ENCODE measurements around the gene POLR1D.

Gene POLR1D, protein sequence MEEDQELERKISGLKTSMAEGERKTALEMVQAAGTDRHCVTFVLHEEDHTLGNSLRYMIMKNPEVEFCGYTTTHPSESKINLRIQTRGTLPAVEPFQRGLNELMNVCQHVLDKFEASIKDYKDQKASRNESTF

DNA sequence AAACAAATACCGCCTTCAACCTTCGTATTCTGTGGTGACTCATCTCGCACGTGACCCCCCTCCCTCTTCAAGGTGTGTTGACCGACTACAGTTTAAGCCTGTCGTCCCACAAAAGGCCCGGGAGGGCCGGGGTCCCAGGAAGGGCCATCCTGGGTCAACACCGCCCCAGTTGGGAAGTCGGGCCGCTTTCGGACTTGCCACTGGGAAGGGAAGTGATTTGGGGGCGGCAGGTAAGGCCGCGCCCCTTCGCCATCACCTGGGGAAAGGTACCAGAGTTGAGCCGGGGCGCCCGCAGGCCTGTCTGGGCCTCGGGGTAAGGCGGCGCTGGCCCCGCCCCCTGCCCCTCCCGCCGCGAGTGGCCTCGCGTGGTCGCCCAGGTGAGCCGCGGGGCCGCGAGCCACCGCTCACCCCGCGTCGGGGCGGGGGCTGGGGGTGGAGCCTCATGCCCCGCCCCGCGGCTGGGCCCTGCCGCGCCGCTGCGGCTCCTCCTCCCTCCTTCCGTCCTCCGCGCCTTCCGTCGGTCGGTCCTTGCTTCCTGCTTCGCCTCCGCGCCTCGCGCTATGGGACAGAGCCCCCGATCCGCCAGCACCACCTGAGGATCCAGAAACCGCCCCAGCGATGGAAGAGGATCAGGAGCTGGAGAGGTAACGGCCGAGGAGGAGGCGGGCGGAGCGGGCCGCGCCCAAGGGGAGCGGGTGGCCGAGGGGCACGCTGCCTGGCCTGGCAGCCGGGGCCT, at the start of gene POLR1D:
Gene POLR1D, plus strand, starts transcription at position 527 of the 736 bp plus-strand sequence. Its CDS starts 92 bp downstream, at position 619.
- DNase-seq, result peak; percentile 91

DNA sequence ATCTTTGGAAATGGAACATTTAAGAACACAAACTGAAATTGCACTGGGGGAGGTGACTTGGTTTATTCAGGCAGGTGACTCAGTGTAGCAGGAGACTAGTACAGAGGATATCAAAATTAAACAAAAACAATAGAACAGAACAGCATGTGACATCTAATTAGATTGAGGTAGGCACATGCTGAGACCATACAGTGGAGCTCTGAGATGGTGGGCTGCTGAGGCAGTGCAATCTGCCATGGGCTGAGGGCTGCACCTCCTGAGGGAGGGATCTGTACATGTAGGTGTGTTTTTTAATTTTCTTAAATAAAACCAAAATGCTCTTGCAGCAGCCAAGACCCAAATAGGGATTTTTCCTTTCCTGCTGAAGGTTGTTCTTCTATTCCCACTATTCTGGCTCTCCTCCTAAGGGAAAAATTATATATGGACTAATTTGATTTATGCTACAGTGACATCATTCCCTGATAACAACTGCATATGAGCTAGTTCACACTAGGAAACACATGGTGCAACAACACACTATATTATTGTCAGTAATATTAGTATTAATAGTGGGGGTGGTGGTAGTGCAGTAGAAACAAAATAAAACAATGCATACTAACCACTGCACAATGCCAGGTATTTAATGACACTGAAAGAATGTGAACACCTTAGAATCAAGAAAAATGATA, 49.3 kb upstream of the POLR1D start:
- DNase-seq, result no peak

DNA sequence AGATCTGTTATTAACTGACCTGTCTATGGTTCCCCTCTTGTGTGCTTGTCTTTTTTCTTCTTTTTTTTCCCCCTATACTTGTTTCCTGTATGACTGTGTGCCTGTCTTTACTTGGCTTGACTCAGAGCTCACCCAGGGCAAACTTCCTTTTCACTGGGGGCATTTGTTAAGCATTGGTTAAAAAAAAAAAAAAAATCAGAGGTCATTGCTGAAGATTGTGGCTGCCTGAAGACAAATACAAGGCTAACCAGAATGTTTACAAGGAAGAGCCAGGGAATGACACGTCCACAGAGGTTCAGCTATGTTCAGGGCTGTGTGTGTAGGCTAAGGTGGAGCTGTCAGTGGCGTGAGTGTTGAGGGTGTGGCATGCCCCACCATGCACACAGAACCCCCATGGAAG, 48.4 kb upstream of the POLR1D start:
- no peak for DNase-seq

DNA sequence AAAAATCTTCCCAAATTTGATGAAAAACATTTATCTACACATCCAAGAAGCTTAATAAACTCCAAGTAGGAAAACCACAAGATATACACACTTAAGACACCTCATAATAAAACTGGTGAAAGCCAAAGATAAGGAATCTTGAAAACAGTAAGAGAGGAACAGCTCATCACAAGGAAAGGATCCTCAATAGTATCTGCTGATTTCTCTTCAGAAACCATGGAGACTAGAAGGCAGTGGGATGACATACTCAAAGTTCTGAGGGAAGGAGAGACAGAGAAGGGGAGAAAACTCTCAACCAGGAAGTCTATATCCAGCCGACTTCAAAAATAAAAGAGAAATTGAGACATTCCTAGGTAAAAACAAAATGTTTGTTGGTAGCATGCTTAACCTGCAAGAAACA, 47.0 kb upstream of the POLR1D start:
- DNase-seq, result no peak

DNA sequence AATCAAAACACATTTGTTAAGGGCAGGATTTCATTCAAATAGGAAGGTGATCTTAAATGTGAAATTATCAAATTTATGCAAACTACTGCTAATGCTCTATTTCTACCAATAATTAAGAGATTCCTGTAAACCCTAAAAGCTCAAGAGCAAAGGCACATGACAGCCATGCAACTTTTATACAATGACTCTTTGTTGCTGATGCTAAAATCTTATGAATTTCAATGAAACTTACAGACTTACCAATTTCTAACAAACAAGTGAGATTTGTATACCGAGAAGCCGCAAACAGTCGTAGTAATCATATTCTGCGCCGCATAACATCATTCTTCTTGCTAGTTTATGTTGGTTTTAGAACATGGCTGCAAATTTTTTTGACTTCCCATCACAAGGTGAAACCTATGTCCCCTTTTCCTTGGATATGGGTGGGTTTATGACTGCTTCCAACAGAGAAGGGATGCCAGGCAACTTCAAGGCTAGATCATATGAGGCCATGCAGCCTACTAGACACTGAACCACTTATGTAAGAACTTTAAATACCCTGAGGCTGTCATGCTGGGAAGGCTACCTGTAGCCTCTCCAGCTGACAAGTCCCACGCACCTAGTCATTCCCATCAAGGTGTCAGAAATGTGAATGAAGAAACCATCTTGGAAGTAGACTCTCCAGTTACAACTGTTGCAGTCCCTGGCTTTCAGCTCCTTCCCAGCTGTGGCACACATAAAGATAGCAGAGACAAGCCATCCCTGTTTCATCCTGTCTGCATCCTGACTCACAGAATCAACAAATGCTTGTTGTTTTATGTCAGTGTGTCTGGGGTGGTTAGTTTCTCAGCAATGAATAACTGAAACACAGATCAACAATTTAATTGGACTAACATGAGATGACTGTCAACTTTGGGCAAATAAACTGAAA, 43.3 kb upstream of the POLR1D start:
- no peak for DNase-seq

DNA sequence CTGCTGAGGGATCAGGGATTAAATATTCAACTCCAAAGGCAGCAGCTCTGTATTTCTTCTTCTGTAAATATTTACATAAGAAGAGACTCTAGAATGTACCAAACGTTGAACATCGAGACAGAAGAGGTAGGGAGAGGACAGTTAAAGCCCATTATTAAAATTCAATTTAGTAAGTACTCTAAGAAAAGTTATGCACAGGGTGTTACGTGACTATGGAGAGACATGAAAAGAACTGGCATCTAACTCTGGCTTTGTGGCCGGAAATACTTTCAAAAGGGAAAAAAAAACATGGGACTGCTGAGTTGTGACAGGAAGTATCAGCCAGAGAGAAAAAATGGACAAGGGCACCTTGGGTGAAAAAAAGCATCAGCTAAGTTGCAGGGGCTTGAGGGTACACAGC, 38.0 kb upstream of the POLR1D start:
- no peak for DNase-seq

DNA sequence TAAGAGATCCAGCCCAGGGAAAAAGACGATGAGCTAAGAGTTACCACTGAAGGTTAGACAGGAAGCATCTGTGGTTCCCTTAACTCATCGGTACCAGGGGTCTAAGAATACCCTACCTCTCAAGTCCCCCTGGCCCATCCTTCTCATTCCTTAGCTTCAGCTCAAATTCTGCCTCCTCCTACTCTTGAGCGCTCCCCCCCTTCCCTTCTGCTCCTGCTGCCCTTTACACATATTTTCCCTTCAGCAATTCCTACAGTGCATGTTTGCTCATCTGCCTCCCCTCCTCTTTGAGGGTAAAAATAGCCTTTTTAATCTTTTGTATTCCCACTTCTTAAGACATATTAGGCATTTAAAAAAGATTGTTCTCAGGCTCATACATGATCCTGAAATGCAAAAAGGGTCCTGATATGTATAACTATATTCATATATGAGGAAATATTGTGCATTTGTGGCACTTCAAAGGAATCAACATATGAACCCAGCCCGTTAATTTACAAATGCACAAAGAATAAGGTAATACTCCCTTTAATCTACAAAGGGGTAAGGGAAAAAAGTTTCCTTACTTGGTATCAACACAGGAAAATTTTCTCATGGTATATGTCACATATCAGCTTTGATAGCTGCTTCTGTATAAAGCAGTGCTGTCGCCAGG, 34.5 kb upstream of the POLR1D start:
- no peak for DNase-seq

DNA sequence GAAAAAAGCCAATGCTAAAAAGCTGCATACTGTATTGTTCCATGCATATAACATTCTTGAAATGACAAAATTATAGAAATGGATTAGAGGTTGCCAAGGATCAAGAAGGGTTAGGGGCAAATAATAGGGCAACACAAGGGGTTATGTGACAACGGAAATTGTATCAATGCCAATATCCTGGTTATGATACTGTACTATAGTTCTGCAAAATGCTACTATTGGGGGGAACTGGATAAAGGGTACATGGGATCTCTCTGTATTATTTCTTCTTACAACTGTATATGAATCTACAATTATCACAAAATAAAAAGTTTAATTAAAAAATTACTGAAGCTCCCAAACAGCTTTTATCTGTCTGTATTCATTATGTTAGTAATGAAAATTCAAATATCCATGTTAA, 33.3 kb upstream of the POLR1D start:
- no peak for DNase-seq

DNA sequence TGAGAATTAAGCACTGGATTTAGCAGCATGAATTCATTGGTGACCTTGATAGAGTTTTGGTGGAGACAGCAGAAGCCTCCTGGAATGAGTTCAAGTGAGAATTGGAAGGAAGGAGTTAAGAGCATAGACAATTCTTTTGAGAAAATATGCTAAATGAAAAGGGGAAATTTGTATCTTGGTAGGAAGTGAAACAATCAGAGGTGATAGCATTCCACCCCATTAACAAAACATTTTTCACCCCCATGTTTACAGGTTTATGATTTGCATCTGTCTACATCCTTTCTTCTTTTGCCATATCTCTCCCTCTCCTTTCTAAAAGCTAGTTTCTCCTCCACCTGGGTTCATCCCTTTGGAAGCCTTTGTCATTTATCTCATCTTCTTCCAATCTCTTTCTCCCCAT, 28.8 kb upstream of the POLR1D start:
- DNase-seq, result no peak

DNA sequence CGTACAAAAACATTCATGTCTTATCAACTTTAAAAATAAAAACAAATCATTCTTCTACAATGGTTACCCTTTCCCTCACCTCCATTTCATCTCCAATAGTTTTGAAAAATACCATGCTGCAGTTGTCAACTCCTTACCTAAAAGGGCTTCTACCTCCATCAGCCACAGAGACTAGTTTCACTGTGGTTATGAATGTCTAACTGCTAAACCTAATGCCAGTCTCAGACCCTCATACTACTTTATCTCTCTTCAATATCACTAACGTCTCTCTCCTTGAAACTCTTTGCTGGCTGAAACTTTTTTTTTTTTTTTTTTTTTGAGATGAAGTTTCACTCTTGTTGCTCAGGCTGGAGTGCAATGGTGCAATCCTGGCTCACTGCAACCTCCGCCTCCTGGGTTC, 28.4 kb upstream of the POLR1D start:
- DNase-seq, result no peak

DNA sequence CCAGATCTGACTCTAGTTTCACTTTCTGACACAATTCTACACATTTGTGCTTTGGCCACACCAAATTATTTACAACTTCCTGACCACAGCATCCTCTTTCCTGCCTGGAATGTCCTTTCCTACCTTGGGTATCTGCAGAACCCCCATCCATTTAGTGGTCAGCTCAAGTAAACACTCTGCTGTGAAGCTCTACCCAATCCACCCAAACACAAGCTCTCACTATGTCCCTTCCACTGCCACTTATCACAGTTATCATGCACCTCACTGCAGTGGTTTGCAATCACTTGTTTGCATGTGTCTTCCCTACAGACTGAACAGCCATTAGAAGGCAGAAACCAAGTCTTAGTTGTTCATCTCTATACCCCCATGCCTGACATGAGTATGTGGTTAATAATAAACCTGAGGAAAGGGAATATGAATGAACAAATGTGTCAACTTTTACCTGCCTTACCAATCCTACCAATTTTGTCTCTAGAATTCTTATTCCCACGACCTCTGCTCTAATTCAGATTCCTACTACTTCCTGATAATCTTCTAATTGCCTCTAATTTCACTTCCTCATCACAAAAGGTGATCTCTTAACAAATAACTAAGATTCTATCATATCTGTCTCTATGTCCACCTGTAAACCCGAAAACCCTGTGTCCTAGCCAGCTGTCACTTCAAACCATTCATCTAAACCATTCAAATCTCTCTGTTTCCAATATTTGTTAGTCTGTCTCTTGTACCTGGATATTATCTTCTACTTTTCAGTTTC, 26.5 kb upstream of the POLR1D start:
- no peak for DNase-seq

DNA sequence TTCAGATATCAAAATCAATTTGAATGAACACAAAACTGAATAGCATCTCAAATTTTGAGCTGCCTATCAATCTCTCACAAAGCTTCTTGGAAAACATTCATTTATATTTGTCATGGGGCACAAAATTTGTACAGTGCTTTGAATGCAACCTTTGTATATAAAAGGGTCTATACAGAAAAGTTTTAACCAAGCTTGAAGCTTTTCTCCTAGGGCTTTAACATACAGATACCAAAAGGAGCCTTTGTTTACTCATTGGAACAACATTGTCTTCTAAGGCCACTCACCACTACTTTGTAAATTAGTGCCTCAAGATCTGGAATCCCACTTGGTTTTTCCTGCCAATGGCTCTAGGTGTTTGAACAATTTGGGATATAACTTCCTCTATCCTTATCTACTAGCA, 22.6 kb upstream of the POLR1D start:
- DNase-seq, result no peak

DNA sequence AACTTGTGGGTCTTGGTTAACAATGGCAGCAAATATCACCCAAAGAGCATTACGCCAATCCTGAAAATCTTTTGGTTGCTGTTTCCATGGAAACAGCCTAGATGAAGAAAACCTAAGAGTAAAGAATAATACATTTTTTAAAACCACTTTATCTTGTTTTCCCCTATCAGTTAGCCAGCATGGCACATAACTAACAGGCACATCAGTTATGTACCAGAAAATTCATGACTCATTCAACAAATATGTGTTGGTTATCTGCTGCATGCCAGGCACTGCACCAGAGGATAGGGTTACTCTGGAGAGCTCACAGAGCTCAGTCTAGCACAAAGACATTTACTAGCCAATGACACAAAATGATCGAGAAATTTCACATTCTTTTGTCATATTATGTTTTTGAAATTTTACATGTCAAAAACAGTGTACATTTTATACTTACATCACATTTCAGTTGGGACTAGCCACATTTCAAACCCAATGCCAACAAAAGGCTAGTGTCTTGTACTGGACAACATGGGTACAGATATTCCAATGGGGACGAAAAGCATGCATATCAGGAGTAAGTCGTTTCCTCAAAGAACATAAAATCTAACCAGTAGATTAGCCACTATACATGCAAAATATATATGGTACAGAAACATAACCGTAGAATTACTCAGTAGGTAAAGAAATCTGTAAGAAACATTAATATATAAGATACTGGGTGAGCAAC, 21.7 kb upstream of the POLR1D start:
- DNase-seq, result no peak

DNA sequence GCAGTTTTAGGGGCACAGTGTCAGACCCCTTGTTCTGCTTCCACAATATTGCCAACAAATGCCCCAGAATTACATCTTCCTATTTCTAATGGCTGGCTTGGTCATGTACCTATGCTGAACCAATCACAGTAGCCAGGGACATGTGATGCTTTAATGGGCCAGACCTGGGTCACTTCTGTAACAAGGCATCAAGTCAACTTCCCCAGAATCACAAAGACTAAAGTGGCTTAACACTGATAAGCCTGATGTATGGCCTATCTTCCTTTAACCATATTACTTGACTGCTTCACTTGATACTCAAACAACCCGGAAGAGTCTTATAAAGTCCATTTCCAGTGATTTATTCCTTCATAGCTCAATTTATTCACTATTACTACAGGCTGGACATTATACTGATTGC, 21.0 kb upstream of the POLR1D start:
- no peak for DNase-seq

DNA sequence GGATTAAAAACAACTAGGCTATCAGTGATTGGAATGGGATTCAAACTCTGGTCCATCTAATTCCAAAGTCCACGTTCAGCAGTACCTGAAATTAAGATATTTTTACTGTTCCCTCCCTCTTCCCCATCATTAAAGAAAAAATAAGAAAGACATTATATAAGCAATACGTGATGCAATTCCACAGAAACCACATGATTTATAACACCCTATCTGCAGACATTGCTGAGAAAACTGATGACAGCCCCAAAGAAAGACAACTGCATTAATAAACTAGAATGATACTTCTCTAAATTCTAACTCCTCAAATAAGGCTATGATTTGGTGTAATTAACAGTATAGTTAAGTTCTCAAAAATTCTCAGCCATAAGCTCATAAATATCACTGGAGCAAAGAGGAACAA, 20.5 kb upstream of the POLR1D start:
- no peak for DNase-seq

DNA sequence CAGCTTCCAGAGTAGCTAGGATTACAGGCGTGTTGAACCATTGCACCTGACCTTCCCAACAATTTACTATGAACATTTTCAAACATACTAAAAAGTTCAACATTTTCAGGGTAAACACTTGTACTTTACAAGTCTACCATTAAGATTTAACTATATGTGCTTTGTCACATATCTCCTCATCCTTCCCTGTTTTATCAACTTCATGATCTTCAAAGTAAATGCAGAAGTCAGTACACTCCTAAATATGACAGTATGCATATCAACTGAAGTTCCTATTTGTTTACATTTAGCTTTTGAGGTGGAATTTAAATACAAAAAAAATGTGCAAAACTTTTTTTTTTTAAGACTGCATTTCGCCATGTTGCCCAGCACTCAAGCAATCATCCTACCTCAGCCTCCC, 19.9 kb upstream of the POLR1D start:
- no peak for DNase-seq

DNA sequence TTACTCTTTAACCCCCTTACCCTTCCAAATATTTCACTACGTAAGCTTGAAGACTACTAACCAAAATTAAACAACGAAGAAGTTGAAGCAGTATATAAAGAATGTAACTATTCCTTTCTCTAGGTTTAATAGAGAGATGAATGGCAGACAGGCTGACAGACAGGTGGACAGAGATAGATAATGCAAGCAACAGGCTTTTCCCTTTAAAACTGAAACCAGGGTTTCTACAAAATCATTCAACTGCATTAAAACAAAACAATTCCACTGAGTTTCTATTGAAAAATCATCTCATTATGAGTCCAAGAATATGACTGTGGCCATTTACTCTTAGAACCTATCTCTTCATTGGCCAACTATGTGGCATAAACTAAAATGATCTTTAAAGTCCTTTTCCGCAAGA, 16.6 kb upstream of the POLR1D start:
- no peak for DNase-seq

DNA sequence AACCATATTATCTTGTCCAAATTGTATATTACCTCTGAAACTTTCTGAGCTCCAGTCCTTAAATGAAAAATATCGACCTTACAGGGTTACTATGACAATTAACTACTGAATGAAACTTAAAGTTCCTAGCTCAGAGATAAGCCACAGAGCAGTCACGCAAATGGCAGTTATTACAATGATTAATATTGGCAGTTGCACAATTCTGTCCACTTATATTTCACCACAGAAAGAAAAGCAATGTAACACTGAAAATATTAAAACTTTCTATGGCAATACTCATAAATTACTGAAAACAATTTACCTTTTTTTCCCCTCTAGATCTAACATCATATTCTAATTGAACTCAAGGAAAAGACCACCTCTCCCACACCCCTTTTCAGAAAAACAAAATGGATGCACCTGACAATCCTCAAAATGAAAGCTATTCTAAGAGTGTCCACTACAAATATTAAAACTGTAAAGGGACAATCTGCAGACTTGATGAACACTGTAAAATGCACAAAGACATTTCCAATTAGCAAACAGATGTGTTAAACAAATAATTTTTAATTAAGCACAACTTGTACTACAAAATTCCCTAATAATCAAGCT, 16.0 kb upstream of the POLR1D start:
- DNase-seq, result no peak

DNA sequence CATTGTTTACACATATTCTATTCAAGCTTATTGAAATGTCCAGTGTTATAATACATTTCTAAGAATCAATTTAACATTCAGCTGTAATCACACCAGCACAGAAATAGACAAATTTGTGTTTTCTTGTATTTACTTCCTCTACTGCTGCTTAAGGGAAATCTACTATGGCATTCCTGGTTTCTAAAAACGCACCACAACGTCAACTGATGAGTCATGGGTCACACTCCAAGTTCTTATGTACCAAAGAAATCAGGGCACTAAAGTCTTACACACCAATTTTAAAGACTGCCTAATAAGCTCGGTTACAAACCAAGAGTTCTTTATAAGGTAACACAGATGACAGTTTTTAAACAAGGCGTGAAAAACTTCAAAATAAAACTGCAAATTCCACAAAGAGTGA, 14.6 kb upstream of the POLR1D start:
- DNase-seq, result no peak

DNA sequence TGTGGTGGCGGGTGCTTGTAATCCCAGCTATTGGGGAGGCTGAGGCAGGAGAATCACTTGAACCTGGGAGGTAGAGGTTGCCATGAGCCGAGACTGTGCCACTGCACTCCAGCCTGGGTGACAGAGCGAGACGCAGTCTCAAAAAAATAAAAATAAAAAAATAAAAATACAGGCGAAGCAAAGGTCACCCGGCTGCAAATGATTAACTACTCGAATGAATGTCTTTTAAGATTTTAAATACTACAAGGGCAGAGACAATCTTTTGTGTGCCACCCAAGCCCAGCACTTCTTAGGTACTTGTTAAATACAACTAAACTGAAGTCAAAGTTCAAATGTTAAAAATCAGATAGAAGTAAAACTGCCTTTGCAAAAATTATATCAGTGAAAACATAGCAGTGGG, 8.1 kb upstream of the POLR1D start:
- DNase-seq, result no peak

DNA sequence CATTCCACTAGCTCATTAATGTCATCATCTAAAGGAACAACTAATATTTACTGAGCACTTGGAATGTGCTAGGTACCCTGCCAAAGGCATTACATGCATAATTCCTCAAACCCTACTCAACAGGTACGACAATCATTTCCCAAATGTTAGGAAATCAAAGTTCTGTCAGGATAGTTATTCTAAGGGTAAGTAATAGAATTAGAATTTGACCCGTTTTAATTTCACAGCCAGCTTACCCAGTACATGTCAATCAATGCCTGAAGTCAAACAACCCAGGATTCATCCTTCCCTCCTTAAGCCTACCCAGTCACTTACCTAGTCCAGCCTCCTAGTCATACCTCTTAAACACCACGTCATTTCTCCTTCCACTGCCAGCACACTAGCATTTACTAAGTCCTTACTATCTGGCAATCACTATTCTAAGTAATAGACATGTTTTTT, 3.8 kb upstream of the POLR1D start:
- DNase-seq, result no peak

Data from GDM1 (cell line).